ENCODE measurements around the gene EDEM2.
"Not testable (repeated sequence)": the region's sequence is repeated elsewhere in the genome, so short reads cannot be mapped to it uniquely, and the experiment has no call there.

Gene EDEM2

DNA sequence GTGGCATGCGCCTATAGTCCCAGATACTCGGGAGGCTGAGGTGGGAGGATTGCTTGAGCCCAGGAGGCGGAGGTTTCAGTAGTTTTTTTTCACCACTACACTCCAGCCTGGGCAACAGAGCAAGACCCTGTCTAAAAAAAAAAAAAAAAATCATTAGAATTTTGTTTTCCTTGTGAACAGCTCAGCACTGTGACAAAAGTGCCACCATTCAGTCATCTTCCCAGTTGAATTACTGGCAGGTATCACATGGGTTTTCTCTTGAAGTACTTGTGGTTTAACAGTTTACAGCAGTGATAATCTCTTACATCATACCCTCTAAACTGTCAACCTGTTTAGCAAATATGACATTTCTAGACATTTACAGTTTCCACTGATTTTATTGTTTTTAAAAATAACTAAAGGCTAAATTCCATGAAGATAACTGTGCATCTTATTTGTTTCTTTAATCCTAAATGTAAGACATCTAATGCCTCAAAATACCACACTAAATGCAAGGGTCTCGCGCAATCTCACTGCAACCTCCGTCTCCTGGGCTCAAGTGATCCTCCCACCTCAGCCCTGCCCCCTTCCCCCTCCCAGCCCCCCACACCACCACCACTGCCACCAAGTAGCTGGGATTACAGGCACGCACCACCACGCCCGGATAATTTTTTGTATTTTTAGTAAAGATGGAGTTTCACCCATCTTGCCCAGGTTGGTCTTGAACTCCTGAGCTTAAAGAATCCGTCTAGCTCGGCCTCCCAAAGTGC, 61.5 kb downstream of the EDEM2 start:
- Histone ChIP-seq H4K20me1 (ENCODE audit: insufficient read depth) (peaks cover 3% of the 10 kb centered on the region; the same call in 1 of the 2 replicates), H3K4me1 (ENCODE audit: low read depth, poor library complexity, severe bottlenecking) (peaks cover 52% of the 10 kb centered on the region), H3K27ac (no peak overlapping the region), H2AFZ (ENCODE audit: low read depth) (no peak overlapping the region), H3K79me2 (ENCODE audit: insufficient read depth, low read depth) (peaks cover 89% of the 10 kb centered on the region), H3K36me3 (ENCODE audit: insufficient read depth) (no peaks in the 10 kb centered on the region), H3K4me3 (IDR thresholded peaks at IDR 0.05; ENCODE audit: insufficient read depth, low read depth, low read length) (no peak overlapping the region), H3K9ac (no peak overlapping the region), H3K4me2 (no peak overlapping the region), H3K27me3 (ENCODE audit: insufficient read depth, low read depth) (no peaks in the 10 kb centered on the region)
- TF ChIP-seq, protein P1, sequence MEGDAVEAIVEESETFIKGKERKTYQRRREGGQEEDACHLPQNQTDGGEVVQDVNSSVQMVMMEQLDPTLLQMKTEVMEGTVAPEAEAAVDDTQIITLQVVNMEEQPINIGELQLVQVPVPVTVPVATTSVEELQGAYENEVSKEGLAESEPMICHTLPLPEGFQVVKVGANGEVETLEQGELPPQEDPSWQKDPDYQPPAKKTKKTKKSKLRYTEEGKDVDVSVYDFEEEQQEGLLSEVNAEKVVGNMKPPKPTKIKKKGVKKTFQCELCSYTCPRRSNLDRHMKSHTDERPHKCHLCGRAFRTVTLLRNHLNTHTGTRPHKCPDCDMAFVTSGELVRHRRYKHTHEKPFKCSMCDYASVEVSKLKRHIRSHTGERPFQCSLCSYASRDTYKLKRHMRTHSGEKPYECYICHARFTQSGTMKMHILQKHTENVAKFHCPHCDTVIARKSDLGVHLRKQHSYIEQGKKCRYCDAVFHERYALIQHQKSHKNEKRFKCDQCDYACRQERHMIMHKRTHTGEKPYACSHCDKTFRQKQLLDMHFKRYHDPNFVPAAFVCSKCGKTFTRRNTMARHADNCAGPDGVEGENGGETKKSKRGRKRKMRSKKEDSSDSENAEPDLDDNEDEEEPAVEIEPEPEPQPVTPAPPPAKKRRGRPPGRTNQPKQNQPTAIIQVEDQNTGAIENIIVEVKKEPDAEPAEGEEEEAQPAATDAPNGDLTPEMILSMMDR (conservative IDR thresholded peaks at IDR 0.05; ENCODE audit: low read depth, low read length): no peak

DNA sequence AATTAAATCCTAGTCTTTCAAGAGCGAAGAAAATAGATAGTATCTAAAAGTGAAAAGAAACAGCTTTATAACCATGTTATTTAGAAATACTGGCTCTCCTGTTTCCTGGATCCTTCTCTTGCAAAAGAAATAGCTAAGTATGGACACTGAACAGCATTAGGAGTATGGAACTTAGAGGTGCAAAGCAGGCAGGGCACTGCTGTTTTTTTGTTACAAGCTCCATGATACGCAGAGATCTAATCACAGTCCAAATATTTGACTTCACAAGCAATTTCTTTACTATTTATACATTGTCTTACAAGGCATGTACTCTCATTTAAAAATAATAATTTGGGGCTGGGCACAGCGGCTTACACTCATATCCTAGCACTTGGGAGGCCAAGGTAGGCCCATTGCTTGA, 62.1 kb downstream of the EDEM2 start:
- peaks cover 89% of the 10 kb centered on the region; the same call in 1 of the 2 replicates for H3K79me2 ChIP-seq (ENCODE audit: insufficient read depth, low read depth)
- peaks cover 50% of the 10 kb centered on the region for H3K4me1 ChIP-seq (ENCODE audit: low read depth, poor library complexity, severe bottlenecking)
- no peaks in the 10 kb centered on the region for H3K36me3 ChIP-seq (ENCODE audit: insufficient read depth)
- TF ChIP-seq, protein P1 (conservative IDR thresholded peaks at IDR 0.05; ENCODE audit: low read depth, low read length): no peak
- H2AFZ ChIP-seq (ENCODE audit: low read depth): no peak overlapping the region
- no peak overlapping the region for H3K27ac ChIP-seq
- no peak overlapping the region for H3K4me3 ChIP-seq (IDR thresholded peaks at IDR 0.05; ENCODE audit: insufficient read depth, low read depth, low read length)
- H3K4me2 ChIP-seq: no peak overlapping the region
- peaks cover 3% of the 10 kb centered on the region; the same call in 1 of the 2 replicates for H4K20me1 ChIP-seq (ENCODE audit: insufficient read depth)
- no peaks in the 10 kb centered on the region for H3K27me3 ChIP-seq (ENCODE audit: insufficient read depth, low read depth)
- H3K9ac ChIP-seq: no peak overlapping the region

DNA sequence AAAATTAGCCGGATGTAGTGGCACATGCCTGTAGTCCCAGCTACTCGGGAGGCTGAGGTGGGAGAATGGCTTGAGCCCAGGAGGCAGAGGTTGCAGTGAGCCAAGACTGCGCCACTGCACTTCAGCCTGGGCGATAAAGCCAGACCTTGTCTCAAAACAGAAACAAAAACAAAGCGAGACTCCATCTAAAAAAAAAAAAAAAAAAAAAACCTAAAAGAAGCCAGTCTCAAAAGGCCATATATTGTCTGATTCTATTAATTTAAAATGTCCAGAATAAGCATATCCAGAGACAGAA, 66.8 kb downstream of the EDEM2 start:
- H2AFZ ChIP-seq (ENCODE audit: low read depth); H3K36me3 ChIP-seq (ENCODE audit: insufficient read depth); H4K20me1 ChIP-seq (ENCODE audit: insufficient read depth); H3K4me3 ChIP-seq (IDR thresholded peaks at IDR 0.05; ENCODE audit: insufficient read depth, low read depth, low read length); H3K4me2 ChIP-seq; H3K27me3 ChIP-seq (ENCODE audit: insufficient read depth, low read depth); H3K9ac ChIP-seq; H3K27ac ChIP-seq: not testable (repeated sequence)
- peaks cover 28% of the 10 kb centered on the region for H3K4me1 ChIP-seq (ENCODE audit: low read depth, poor library complexity, severe bottlenecking)
- peaks cover 69% of the 10 kb centered on the region; the same call in 1 of the 2 replicates for H3K79me2 ChIP-seq (ENCODE audit: insufficient read depth, low read depth)

DNA sequence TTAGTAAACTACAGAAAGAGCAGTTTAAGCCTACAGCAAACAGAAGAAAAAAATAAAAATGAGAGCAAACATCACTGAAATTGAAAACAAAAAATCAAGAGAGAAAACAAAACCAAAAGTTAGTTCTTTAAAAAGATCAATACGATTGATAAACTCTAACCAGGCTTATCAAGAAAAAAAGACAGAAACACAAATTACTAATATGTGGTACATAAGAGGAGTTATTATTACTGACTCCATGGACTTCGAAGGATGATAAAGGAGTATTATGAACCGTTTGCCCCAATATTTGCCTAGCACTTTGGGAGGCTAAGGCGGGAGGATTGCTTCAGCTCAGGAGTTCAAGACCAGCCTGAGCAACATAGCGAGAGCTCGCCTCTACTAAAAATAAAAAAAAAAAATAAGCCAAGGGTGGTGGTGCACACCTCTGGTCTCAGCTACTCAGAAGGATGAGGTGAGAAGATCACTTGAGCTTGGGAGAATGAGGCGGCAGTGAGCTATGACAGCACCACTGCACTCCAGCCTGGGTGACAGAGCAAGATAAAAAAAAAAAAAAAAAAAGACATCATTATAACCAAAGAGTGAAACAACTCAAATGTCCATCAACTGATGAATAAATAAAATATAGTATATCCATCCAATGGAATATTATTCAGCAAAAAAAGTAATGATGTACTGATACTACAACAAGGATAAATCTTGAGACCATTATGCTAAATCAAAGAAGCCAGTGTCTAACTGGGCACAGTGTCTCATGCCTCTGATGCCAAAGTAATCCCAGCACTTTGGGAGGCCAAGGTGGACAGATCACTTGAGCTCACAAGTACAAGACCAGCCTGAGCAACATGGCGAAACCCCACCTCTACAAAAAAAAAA, 67.4 kb downstream of the EDEM2 start:
- Histone ChIP-seq H3K4me2 (no peak overlapping the region), H3K4me1 (ENCODE audit: low read depth, poor library complexity, severe bottlenecking) (peaks cover 22% of the 10 kb centered on the region), H3K27me3 (ENCODE audit: insufficient read depth, low read depth) (no peaks in the 10 kb centered on the region), H4K20me1 (ENCODE audit: insufficient read depth) (peaks cover 3% of the 10 kb centered on the region; the same call in 1 of the 2 replicates), H3K4me3 (IDR thresholded peaks at IDR 0.05; ENCODE audit: insufficient read depth, low read depth, low read length) (no peak overlapping the region), H3K79me2 (ENCODE audit: insufficient read depth, low read depth) (peaks cover 64% of the 10 kb centered on the region; the same call in 1 of the 2 replicates), H3K27ac (no peak overlapping the region), H2AFZ (ENCODE audit: low read depth) (no peak overlapping the region), H3K9ac (no peak overlapping the region), H3K36me3 (ENCODE audit: insufficient read depth) (peaks cover 6% of the 10 kb centered on the region; the same call in 1 of the 2 replicates)
- TF ChIP-seq, protein P1 (conservative IDR thresholded peaks at IDR 0.05; ENCODE audit: low read depth, low read length): no peak
